HCEC 1CT (cell line): ENCODE measurements around the gene ENTREP1.
A peak's percentile ranks its signal among the peaks of the same experiment; 100 is the strongest.

Experiments used
- DNase-seq: peaks from one replicate; pipeline ENCODE4 v3.0.0-alpha.2; 2017

Gene ENTREP1

DNA sequence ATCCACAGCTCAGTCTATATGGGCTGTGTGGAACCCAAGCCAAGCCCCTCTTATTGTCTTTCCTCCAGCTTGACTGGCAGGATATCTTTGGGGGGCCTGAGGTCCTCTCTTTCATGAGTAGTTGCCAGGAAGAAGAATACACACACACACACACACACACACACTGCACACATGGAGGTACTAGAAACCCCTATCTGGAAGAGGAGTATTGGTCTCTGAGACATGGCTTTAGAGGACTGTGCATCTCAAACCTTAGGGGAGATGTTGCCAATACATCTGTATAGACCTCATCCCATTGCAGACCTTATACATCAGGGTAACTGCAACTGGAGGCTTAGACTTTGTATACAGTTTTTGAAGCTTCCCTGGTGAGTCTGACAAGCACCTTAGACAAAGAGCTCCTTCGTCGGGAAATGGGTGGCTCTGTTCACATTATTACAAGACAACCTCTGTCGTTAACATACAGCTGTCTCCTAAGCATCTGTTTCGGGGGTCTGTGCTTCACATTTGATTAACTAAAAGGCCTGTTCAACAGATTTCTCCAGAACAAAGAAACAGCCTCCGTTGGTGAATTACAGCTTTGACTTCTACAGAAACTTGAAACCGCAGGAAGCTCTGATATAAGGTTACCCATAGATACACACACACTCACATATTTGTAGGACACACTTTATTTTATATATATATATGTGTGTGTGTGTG is 5.5 kb upstream of the ENTREP1 start:
- no peak for DNase-seq

DNA sequence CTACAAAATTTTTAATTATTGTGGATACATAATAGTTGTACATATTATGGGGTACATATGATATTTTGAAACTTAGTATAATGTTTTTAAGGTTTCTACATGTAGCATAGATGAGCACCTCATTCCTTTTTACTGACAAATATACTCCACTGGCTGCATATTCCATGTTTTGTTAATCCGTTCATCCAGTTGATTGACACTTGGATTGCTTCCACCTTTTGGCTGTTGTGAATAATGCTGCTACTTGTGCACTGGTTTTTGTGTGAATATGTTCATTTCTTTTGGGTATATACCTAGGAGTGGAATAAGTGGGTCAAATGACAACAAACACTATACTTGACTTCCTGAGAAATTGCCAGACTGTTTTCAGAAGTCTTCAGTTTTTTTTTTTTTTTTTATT is 2.8 kb upstream of the ENTREP1 start:
- DNase-seq: no peak

DNA sequence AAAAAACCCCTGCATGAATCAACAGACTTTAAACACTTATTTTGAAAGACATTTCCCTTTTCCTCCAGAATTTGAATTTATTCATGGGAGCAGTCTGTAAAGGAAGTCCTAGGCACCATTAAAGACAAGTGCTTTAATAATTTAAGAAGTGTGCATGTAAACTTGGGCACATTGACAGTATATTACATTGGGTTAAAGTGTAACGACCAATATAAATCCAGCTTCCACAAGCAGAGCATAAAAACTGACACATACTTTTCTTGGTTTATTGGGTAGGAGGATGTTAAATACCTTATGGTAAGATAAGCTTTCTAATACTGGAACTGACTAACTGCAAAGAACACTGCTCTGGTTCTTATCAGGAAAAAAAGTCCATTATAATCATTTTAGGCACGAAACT is 1.2 kb upstream of the ENTREP1 start:
- no peak for DNase-seq

DNA sequence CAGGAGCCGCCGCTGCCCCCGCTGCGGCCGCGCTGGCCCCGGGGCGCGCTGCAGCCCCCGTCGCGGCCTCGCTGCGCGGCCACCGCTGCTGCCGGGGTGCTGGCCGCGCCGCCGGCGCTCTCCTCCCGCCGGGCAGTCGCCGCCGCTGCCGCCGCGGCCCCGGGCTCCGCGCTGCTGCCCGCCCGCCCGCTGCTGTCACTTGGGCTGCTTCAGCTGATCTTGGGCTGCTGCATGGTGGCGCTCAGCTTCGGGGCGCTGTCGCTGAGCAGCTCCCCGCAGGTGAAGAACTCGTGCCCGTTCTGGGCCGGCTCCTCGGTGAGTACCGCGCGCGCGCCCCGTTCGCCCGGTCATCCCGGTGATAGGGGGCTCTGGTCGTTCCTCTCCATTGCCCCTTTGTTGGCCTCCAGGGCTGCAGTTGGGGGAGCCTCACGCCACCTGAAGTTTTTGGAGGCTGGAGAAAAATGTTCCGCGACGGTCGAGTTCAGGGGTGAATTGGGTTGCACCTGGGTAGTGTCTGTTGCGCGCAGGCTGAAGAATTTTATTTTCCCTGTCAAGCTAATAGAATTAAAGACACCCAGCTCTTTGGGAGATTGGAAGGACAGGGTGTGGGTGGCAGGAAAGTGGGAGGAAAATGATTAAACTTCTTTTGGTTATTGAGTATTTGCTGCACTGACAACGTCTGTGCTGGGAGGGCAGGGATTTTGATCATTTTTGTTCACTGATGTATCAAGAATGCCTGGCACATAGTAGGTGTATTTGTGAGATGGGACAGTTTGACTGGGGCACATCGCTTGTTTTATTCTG is 596 bp downstream of the ENTREP1 start:
- no peak for DNase-seq

DNA sequence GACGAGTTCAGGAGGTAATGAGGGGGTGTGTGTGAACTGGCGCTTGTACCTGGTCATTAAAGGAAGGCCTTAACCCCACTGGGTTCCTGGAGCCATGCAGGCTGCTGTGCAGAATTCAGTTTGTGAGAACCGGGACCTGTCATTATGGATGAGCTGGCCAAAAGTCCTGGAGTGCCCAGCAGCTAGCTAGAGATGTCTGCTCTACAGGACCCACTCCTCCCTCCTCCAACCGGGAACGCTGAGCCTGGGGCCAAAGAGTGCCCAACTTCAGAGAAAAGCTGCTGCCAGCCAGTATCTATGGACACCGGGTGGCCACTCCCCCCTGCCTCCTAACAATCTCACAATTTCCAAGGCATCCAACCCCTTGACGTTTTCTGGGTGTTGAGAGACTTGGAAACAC is 1.2 kb downstream of the ENTREP1 start:
- DNase-seq: no peak

DNA sequence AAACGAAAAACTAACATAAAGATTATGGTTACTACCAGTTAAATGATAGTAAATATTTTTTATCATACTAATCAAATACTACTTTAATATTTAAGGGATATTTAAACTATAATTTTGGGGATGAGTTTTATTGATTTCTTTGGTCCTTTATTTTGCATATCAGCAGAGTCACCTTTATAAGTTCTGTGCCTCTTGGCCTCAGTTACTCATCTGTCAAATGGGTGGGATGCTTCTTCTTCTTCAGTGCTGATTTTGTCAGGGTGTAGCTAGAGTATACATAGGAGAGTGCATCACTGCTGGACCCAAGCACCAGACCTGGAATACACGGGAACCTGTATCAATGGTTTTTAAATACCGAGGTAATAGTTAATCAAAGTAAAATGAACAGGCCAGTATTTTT is 5.6 kb downstream of the ENTREP1 start:
- DNase-seq: no peak

DNA sequence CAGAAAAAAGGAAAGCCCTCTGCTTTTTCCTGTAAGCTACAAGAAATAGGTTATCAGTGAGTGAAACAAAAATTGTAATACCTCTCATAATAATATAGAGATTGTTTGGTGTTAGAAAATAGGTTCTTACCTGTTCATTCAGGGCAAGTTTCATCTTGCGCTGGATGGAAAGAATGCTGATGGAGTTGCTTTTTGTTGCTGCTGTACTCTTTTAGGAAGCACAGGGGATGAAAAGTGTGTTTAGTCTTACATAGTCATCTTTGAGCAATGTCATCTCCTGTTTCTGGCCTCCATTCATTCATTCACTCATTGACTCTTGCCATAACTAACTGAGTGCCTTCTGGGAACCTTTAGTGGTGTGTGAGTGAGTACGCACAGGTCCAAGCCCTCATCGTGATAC is 6.4 kb downstream of the ENTREP1 start:
- no peak for DNase-seq

DNA sequence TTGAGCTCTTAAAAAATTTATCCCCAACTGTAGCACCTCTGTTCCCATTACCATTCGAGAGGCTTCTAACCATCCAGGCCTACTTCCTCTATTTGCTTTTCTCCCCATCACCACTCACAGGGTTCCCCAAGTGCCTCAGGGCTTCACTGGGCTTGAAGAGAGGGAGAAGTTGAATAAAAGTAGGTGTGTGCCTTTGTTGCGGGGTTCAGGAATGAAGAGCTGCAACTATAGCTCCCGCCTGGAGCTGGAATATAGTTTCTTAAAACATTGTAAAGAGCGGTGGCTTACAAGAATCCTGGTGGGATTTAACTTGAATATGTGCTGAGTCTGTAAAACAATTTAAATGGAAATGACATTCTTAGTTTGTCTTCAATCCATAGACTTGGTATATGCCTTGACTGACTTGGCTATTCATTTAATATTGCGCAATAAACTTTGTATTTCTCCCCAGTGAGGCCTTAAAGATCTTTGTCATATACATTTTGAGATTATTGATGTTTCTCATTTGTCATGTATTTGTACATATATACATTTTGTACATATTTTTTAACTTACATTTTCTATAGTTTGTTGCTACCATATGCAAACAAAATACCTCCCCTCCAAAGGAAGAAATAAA is 7.2 kb downstream of the ENTREP1 start:
- no peak for DNase-seq

DNA sequence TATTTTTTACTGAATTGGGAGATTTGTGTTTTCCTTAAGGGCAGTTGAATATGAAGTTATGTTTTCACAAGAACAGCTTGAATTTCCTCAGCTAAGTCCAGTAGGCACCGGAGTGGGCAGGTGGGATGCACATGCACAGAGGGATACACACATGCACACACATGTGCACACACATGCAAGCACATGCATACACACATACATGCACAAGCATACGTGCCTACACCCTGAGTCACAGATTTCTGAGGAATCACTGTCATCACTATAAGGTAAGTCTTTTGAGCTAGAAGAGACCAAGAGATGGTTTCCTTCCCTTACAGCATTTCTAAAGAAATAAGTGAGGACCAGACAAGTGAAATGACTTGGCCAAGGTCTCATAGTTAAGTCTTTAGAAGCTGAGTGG is 8.7 kb downstream of the ENTREP1 start:
- no peak for DNase-seq

DNA sequence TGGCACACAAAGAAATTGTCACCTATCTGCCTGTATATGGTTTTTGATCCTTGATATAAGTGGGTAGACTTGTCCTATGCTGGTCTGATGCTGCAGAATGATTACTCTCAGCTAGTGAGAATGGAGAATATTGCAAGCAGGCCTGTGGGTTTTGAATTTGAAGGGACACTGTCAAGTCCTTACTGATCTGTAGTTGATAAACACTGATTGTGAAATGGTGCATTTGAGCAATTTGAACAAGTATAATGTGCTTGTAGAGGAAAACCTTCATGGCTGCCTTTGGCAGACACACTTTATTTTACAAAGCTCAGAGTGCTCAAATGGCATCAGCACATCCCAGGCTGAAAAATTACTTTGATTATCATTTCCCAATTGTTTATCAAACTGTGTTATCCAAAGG is 9.3 kb downstream of the ENTREP1 start:
- DNase-seq: no peak

DNA sequence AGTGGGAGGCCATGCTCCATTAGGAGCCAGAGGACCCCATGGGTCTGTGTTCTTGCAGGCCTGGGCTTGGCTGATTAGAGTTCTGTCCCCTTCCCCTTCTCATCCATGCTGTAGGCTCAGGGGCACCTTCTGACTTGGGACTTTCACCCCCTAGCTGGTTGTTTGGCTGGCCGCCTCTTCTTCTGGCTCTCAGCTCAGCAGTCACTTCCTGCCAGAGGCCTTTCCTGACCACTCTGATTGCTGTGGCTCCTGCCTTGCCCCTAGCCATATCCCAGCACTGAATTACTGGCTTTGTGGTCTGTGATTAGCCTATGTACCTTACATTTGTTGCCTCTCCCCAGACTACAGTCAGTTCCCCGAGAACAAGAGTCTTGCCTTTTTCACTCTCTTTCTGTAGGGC is 14.6 kb downstream of the ENTREP1 start:
- DNase-seq: no peak

DNA sequence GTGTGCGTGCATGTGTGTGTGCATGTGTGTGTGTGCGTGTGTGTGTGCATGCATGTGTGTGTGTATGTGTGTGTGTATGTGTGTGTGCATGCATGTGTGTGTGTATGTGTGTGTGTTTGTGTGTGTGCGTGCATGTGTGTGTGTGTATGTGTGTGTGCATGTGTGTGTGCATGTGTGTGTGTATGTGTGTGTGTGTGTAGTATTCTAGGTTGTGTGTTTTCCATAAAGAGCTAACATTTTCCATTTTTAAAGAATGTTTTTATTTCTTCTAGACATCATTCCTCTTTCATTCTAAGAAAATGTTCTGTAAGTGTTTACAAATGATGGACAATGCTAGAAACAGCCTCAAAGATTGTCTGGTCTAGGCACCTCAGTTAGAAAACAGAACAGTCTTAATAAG is 15.6 kb downstream of the ENTREP1 start:
- DNase-seq: no peak

DNA sequence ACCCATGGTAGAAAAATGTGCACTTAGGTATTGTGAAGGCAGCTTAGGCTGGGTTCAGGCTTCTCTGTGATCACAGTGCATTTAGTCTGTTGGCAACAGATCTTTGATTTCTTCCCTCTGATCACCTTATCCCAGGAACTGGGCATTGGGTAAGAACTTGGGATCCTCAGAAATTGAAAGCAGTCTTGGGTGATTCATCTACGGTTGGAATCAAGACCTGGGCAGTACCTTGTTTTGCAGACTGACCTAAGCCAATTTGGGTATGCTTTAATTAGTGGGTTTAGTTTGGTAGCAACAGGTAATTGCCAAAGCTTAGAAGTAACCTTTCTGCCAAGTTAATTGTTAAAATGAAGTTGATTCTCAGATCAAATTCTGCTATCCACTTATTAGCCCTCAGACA is 17.8 kb downstream of the ENTREP1 start:
- no peak for DNase-seq

DNA sequence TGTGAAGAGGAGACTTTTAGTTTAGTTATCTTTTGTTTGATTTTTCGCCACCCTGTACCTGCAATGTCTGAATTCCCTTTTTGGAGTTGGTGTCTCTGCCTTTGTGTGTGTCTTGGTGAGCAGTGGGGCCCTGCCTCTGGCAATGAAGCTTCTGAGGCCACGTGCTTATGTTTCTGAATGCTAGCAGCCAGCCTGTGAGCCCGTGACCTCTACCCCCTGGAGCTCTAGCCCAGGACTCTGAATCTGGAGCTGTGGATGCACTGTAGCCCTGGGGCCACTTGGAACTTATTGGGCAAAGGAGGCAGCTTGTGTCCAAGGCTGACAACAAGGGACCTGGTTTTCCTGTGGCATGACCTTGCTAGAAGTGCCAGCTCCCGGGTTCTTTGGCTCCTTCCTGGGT is 19.4 kb downstream of the ENTREP1 start:
- no peak for DNase-seq

DNA sequence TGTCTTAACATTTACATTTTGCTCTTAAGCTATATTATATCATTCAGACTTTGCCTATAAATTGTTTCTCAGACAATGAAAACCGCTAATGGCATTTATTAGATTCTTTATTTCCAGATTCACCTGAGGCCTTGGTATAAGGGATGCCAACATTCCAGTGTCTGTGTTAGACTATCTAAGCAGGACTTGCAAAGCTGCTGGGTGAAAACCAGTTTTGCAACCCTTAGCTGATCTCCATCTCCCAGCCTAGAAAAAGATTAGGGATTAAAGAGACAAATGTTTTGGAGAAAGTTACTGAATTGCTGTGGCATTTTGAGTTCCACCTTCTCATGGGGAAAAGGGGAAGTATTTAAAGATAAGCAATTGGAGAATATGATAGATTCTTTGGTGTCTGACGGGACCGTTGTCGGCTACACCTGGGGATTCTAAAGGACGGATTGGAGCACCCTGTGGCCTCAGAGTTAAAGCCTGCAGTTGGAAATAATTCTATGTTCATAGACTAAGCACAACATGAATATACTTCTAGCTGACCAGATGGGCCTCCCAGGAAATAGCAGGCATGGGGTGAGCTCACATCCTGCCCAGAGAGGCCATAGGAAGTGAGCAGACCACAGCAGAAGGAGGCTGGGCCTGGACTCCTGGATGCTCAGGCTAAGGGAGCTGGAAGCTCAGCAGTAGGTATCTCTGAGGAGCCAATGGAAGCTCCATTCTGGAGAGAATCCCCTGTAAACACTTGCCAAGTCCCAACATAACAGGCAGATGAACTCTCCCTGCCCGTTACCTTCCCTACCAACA is 21.8 kb downstream of the ENTREP1 start:
- DNase-seq: peak; percentile 18

DNA sequence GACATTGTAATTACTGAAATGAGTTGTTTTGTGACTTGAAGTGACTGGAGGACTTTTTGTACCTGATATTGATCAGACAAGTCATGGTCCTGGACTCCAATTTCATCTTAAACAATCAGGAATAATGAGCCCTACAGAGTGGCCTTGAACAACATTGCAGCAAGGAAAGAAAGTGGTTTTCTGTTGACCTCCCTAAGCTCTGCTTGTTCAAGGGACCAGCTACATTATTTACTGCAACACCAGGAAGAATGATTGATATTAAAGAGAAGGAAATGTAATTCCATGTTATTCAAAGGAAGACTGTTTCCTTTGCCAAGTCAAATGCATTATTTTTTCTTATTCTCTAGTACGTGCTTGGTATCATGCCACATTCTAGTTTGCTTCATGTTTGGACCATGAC is 22.6 kb downstream of the ENTREP1 start:
- DNase-seq: no peak

DNA sequence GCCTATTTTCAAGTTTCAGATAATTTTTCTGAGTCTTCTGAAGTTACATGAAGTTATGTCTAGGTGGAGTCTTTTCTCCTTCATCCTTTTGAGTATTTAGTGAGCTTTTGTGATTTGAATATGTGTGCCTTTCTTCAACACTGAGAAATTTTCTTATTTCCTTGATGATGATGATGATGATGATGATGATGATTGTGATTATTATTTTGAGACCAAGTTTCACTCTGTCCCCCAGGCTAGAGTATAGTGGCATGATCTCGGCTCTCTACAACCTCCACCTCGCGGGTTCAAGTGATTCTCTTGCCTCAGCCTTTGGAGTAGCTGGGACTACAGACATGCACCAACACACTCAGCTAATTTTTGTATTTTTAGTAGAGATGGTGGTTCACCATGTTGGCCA is 26.2 kb downstream of the ENTREP1 start:
- no peak for DNase-seq

DNA sequence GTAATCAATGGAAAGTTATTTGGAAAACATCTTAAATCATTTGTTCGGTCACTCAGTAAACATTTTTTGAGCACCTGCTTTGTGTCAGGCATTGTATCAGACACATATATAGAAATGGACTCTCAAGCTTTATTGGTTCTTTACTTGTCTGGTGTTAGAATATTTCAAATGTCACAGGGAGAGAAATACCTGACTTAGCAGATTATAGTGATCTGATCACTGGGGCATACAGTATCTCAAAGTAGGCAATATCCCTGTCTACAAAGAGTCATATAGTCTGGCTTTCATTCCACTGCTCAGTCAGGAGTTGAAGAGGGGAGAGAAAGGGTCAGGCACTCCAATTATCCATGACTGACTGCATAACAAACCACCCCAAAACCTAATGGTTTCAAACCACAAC is 30.2 kb downstream of the ENTREP1 start:
- DNase-seq: no peak

DNA sequence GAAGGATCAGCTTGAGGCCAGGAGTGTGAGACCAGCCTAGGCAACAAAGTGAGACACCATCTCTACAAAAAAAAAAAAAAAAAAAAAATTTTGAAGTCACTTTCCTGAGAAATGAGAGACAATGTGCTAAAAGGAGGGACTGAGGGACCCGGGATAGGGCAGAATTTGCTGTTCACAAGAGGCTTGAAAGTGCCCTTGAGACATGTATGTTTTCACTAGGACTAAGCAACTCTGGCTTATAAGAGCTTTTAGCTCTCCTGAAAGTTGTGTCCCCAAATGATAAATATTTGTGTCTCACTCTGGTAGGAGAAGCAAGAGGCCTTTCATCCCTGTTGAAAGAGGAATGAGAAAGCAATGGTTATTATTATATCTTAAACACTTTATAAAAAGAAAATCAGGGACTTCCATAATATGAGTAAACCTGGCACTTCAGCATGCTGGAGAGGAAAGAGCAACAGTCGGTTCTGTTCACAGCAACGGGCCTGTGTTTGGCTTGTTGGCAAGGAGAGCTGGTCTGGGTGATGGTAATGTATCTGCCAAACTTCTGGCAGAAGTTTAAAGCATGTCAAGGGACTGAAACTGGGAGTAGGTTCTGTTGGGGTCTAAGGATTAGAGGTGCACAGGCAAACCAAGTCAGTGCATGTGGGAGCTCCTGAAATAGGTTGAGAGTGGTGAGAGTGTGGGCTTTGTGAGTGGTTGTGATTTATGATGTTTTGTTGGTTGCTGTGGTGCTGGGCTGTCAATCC is 32.2 kb downstream of the ENTREP1 start:
- no peak for DNase-seq

DNA sequence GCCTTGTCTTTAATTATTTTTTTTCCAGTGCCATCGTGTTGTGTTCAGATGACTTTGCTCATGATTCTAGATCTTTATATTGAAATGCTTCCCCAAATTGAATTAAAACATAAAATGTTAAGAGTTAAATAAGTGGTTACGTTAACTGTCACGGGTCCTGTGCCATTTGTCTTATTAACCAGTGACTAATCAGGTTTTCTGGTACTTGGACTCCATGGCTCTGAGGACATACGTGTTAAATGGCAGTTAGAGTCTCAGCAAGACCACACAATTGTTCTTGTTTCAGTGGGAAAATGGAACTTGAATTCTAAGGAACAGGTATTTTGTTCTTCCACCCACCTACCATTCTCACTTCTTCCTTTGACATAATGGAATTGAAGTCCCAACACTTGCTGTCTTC is 32.8 kb downstream of the ENTREP1 start:
- DNase-seq: no peak

DNA sequence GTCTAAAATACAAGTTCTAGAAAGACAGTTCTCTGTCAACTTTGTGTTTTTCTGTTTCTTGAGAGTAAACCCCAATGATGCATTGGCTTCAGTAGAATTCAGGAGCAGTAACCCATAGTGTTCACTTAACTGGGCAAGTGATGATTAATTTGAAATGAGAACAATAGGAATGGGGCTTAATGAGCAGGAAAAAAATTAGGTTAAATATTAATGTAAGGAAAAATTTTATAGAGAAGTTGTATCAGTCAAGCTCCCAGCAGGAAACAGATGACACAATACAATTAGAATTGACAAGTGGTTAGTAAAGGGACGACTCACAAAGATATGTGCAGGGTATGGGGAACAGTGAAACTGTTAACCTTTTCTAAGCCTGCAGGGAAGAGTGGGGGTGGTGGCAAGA is 38.2 kb downstream of the ENTREP1 start:
- no peak for DNase-seq

DNA sequence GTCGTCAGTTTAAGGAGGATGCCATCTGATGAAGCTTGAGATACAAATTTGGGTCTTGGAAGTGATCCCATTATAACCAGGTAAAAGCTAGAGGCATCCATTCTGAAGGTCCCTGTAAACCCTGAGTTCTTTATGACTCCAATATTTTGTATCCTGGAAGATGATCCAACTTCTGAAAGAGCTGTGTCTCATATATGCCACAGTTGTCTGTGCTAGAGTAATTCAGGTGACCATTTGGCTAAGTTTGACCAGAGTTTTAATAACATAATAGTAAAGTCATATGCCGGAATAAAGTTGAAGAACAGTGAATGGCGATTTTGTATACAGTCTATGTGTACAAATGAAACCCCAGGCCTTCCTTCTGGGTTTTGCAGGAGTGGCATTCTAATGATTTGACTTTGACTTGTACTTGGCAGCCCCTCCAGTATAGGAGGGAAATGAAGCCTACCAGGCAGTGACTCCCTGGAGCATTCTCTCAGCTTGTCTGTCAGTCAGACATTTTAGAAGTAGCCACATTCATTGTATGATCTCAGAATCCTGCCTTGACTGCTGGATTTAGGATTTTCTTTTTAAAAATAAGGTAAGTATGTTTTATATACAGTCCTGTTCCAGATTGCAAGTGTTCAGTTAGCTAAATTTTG is 39.6 kb downstream of the ENTREP1 start:
- DNase-seq: no peak
